GM19238 (cell line): Measurements from ENCODE around the gene RASAL2.
"Not testable (repeated sequence)": the region's sequence is repeated elsewhere in the genome, so short reads cannot be mapped to it uniquely, and the experiment has no call there.

ENCODE experiments used
- DNase-seq: peaks from one replicate; pipeline ENCODE4 v3.0.0; 2011; ENCODE audit warnings: low spot score; ENCODE audit not compliant: insufficient read length

RASAL2 gene

GRCh38 chr1:178160736-178161475, 67.0 kb downstream of the RASAL2 start:
- no peak for DNase-seq

DNA sequence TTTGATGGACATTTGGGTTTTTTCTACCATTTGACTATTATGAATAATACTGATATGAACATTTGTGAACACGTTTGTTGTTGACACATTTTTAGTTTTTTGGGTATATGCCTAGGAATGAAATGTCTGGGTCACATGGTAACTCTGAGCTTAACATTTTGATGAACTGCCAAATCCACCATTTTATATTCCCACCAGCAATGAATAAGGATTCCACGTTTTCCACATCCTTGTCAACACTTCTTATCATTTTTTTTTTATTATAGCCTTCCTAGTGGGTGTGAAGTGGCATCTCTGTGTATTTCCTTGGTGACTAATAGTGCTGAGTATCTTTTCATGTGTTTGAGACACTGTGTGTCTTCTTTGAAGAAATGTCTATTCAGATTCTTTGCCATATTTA, 67.6 kb downstream of the RASAL2 start:
- no peak for DNase-seq

- DNase-seq, result no peak
Observed at GRCh38 chr1:178165196-178165595, 71.3 kb downstream of the RASAL2 start.

DNA sequence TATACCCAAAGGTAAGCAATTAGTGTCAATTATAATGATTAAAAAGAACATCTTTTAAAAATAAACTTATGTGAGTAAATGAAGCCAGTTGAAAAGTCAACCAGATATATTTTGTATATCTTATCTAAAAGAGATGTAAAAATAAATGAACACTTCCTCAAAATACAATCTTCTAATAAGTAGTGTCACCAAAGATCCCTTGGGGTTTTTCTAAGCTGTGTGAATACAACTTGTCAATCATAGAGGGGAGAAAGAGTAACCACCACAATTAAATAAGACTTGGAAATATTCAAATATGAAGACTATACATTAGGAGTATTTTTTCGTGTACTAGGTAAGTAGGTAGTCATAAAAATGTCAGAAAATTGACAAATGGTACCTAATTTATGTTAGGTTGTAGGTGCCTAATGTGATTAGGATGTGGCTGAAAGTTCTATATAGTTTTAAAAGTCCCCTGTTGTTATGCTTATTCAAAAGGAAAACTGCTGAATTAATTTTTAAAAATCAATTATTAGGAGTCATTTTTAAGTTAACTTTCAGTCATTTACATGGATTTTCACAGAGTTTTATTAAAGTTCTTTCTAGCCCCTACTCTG, 72.6 kb downstream of the RASAL2 start:
- DNase-seq, result no peak

DNA sequence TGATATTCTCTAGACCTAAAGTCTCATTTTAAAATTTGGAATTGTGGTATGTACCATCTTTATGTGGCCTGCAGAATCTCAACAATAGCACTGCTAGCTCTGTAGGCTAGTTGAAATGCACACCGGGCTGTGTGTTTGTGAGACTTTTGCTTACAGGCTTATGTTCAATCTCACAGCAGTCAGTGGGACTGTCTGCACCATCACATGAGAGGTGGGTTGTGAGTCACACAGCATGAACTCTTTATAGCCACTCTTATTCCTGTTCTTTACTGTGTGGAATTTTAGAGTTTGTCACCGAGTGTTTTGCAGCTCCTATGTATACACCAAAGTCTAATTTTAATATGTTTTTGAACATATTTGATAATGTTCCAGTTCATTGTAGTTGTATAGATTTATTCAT, 74.6 kb downstream of the RASAL2 start:
- no peak for DNase-seq

GRCh38 chr1:178169649-178170048, 75.7 kb downstream of the RASAL2 start:
- DNase-seq, result no peak

DNA sequence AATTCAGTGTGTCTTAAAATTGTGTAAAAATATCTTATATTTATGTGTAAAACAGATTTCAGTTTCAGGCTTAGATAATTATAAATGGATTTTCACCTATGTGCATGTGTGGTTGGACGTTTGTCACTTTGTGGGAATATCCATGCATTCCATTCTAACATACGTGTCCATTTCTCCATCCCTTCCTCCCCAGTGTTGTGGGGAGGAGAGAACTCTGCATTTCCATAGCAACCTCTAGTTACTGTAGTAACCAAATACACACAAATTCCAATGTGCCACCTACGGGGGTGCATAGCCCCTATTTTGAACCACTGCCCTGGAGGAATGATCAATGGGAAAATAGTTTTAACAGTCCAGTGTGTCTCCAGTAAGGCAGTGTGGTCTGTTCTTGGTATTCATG, 79.0 kb downstream of the RASAL2 start:
- DNase-seq, result no peak

- no peak for DNase-seq
Observed at GRCh38 chr1:178174539-178174938, 80.6 kb downstream of the RASAL2 start.

DNA sequence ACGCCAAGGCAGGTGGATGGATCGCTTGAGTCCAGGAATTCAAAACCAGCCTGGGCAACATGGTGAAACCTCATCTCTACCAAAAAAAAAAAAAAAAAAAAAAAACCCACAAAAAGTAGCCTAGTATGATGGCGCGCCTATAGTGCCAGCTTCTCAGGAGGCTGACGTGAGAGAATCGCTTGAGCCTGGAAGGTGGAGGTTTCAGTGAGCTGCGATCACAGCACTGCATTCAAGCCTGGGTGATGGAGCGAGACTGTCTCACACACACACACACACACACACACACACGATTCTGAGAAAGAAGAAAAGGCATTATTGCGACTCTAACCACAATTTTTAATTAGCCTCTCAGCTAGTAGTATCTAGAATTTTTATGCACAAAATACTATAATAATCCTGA, 86.5 kb downstream of the RASAL2 start:
- no peak for DNase-seq

DNA sequence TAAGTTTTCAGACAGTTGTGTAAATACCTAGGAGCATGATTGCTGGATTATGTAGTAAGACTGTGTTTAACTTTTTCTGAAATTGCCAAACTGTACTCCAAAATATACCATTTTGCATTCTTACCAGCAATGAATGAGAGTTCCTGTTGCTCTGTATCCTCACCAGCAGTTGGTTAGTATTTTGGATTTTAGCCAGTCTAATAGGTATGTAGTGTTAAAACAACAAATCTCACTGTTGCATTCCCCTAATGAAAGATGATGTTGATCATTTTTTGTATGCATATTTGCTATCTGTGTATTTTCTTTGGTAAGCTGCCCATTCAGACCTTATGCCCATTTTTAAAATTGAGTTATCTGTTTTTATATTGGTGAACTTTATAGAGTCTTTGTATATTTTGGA, 89.9 kb downstream of the RASAL2 start:
- DNase-seq, result no peak

DNA sequence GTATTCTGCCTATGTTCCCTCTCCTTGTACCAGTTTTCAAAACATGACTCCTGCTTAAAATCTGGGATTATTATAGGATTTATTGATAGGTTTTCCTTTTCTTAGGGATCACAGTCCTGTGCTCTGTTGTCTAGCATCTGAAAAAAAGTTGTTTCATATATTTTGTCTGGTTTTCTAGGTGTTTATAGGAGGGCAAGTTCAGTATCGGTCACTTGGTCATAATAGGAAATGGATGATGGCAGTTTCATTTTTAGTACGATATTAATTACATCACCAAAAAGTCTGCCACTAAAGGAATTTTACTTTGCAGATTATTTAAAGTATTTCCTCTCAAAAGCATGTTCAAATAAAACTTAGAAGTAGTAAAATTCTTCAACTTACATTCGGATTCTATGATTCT, 94.4 kb downstream of the RASAL2 start:
- no peak for DNase-seq

DNA sequence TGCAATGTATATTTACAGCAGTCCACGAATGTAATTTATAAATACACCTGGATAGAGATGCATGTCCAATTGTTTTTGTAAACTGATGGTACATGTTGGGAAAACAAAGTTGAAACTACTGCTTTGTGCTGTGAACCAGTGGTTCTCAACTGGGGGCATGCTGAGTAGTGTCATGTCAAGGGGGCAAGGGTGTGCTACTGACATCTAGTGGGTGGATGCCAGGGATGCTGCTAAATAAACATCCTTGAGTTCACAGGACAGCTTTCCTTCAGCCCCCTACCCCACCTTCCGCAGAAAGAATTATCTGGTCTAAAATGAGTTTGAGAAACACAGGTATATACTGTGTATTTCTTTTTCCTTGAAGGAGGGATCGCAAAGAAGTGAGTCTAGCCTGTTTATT, 95.9 kb downstream of the RASAL2 start:
- no peak for DNase-seq

DNA sequence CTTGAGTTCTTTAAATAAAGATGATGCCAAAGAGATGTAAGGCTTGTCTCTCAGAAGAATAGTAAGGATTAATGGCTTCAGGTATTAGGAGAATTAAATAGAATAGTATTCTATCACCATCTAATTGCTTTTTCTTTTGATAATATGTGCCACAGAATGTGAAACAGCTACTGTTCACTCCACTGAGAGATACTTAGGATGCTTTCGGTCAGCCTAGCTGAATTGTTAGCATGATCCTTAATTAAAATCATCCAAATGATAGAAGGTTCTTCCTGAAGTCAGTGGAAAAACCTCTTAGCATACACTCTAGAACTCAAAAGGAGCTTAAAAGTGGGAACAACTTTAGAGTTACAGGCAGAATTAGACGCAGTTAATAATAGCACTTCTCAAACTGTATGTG, 97.0 kb downstream of the RASAL2 start:
- no peak for DNase-seq

GRCh38 chr1:178192686-178193085, 98.8 kb downstream of the RASAL2 start:
- no peak for DNase-seq

DNA sequence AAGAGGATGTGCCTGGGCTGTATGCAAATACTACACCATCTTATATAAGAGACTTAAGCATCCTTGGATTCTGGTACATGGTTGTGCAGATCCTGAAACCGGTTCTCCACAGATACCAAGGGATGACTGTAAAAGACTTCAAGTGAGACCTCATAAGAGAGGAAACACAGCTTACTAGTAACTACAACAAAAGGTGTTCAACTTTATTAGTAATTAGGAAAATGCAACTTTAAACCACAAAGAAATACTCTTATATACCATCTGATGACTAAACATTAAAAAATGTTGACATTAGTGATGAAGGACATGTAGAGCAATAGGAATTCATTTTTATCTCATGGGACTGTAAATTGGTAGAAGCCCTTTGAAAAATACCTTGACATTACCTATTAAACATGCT, 102.7 kb downstream of the RASAL2 start:
- DNase-seq, result no peak

DNA sequence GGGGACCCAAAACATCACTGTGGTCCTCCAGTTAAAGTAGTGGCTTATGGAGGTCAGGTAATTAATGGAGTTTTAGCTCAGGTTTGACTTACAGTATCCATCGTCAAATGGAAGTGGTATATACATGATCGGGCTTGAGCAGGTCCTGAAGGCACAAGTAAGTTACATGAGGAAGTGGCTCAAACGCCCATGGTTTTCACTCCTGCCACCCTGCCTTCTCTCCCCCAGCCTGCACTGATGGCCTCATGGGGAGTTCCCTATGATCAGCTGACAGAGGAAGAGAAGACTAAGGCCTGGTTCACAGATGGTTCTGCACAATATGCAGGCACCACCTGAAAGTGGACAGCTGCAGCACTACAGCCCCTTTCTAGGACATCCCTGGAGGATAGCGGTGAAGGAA, 108.2 kb downstream of the RASAL2 start:
- DNase-seq, result not testable (repeated sequence)

DNA sequence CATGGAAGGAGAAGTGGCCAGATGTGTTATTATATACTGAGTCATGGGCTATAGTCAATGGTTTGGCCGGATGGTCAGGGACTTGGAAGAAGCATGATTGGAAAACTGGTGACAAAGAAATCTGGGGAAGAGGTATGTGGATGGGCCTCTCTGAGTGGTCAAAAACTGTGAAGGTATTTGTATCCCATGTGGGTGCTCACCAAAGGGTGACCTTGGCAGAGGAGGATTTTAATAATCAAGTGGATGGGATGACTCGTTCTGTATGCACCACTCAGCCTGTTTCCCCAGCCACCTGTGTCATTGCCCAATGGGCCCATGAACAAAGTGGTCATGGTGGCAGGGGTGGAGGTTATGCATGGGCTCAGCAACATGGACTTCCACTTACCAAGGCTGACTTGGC, 108.6 kb downstream of the RASAL2 start:
- not testable (repeated sequence) for DNase-seq

- DNase-seq, result not testable (repeated sequence)
Observed at GRCh38 chr1:178208269-178208856, 114.5 kb downstream of the RASAL2 start.

DNA sequence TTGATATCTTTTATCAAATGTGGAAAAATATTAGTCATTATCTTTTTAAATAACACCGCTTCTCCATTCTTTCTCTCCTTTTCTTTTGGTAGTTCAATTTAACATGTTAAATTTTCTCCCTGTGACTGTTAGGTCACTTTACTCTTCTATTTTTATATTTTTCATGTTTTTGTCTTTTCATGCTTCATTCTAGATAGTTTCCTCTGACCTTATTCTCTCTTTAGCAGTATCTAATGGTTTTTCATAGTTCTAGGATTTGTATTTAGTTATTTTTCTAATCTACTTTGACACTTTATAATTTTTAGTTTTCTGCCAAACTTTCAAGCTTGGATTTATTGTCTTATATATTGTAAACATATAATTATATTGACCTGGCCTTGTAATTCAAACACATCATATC, 116.0 kb downstream of the RASAL2 start:
- no peak for DNase-seq

DNA sequence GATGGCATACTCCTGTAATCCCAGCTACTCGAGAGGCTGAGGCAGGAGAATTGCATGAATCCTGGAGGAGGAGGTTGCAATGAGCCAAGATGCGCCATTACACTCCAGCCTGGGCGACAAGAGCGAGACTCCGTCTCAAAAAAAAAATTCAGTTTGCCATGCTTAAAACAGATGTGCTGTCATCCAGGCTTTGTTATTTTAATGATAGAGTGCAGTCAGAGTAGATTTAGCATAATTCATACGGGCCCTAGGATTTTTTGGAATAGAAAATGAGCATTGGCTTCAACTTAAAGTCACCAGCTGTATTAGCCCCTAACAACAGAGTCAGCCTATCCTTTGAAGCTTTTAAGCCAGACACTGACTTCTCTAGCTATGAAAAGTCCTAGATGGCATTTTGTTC, 124.6 kb downstream of the RASAL2 start:
- no peak for DNase-seq

- no peak for DNase-seq
Observed at GRCh38 chr1:178220094-178220493, 126.2 kb downstream of the RASAL2 start.

DNA sequence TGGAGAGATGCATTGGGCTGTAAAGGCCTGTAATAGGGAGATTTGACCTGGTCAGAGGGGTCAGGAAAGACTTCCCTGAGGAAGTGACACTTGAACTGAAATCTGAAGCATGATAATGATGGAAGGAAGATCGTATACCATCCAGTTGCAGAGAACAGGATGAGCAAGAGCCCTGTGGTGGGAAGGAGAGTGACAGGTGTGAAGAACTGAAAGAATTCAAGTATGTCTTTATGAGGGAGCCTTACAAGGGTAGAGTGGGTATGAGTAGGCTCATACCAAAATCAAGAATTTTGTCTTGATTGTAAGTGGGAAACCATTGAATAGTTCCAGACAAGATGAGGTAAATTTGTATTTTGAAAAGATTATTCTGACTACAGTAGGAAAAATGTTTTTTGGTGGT, 129.4 kb downstream of the RASAL2 start:
- DNase-seq, result no peak

GRCh38 chr1:178224358-178224757, 130.5 kb downstream of the RASAL2 start:
- DNase-seq, result no peak
